HL-60/S4 treated with phorbol 12-myristate 13-acetate at 8.2 ng/mL for 4 days and 3 days (cell line): ENCODE data around the gene IFITM2.
"Not testable (repeated sequence)": the region's sequence is repeated elsewhere in the genome, so short reads cannot be mapped to it uniquely, and the experiment has no call there.

ENCODE experiments used
- in situ Hi-C: fragments of 300-500 bp; cut with MboI; formaldehyde crosslinking; loops from 2 replicates; pipeline ENCODE4 v1.15.0; 2022; ENCODE audit warnings: low sequenced_read_pairs

IFITM2 gene

DNA sequence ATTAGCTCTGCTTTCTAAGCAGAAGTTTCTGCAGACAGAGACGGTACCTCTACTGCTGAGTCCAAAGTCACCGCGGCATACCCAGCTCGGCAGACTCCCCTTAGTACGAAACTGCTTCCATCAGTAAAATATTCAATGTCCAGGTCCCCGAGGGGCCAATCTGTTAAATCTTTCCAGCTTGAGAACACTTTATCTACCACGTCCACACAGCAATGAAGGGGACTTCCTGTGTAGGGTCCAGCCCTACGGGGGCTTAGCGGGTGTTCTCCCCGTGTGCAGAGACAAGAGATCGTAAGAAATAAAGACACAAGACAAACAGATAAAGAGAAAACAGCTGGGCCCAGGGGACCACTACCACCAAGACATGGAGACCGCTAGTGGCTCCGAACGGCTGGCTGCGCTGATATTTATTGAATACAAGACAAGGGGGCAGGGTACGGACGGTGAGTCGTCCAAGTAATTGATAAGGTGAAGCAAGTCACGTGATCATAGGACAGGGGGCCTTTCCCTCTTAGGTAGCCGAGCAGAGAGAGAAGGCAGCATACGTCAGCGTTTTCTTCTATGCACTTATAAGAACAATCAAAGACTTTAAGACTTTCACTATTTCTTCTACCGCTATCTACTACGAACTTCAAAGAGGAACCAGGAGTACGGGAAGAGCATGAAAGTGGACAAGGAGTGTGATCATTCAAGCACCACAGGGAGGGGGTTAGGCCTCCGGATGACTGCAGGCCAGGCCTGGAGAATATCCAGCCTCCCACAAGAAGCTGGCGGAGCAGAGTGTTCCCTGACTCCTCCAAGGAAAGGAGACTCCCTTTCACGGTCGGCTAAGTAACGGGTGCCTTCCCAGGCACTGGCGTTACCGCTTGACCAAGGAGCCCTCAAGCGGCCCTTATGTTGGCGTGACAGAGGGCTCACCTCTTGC lies 17.2 kb downstream of the IFITM2 start:
- in situ Hi-C loops = not testable (repeated sequence)

- in situ Hi-C loops = no loop called here
These were observed 18.4 kb downstream of the IFITM2 start for GRCh38 chr11:325796-326591.

DNA sequence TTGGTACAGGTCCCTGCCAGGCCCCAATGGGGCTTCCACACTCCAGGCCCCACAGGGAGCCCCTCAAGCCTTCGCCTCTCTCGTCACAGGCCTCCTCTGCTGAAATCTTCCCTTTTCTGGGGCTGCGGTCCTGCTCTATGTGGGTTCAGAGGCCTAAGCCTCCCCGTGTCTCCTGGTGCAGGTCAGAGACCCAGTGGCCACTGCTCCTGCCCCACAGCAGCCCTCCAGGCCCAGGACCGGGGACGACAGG lies 18.9 kb downstream of the IFITM2 start:
- in situ Hi-C loops = no loop called here

GRCh38 chr11:326842-327580 lies 19.4 kb downstream of the IFITM2 start:
- in situ Hi-C loops = no loop called here

GRCh38 chr11:327581-327923 lies 19.9 kb downstream of the IFITM2 start:
- in situ Hi-C loops = no loop called here

DNA sequence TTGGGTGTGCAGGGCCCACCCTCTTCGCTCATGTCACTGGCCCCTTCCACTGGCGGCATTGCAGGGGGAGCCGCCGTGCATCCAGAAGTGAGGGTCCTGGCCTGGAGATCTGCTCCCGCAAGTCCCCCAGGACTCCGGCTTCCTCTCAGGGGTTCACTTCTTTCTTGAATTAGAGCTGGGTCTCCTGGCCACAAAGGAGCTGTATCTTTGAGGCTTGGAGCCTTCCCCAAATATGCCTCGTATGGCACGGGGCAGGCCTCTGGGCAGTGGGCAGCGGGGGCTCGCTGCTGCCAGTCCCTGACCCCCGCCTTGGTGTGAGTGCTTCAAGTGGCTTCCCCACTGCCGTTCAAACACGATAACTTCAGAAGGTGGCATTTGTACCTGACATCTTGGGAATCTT lies 20.4 kb downstream of the IFITM2 start:
- in situ Hi-C loops = no loop called here

- in situ Hi-C loops = not testable (repeated sequence)
These were observed 21.0 kb downstream of the IFITM2 start for GRCh38 chr11:328516-329100.

- in situ Hi-C loops = no loop called here
These were observed 22.3 kb downstream of the IFITM2 start for GRCh38 chr11:329886-330253.

DNA sequence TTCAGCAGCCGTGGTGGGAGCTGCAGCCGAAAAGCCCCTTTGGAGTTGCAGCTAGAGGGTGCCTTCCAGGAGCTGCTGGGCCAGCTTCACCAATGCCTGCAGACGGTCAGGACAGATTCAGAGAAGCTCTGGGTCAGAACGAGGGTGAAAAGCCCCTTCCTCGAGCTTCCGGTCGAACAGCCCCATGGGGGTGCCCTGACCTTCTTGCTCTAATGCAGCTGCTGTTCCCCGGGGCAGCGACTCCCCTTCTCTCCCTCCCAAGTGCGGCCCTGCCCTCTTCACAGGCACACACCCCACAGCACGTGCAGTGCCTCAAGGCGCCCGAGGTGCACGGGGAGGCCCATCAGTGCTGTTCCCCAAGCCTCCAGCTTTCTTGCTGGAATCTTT lies 22.7 kb downstream of the IFITM2 start:
- in situ Hi-C loops = no loop called here

GRCh38 chr11:330694-331357 lies 23.2 kb downstream of the IFITM2 start:
- in situ Hi-C loops = no loop called here

- in situ Hi-C loops = no loop called here
These were observed 23.9 kb downstream of the IFITM2 start for GRCh38 chr11:331358-332060.

DNA sequence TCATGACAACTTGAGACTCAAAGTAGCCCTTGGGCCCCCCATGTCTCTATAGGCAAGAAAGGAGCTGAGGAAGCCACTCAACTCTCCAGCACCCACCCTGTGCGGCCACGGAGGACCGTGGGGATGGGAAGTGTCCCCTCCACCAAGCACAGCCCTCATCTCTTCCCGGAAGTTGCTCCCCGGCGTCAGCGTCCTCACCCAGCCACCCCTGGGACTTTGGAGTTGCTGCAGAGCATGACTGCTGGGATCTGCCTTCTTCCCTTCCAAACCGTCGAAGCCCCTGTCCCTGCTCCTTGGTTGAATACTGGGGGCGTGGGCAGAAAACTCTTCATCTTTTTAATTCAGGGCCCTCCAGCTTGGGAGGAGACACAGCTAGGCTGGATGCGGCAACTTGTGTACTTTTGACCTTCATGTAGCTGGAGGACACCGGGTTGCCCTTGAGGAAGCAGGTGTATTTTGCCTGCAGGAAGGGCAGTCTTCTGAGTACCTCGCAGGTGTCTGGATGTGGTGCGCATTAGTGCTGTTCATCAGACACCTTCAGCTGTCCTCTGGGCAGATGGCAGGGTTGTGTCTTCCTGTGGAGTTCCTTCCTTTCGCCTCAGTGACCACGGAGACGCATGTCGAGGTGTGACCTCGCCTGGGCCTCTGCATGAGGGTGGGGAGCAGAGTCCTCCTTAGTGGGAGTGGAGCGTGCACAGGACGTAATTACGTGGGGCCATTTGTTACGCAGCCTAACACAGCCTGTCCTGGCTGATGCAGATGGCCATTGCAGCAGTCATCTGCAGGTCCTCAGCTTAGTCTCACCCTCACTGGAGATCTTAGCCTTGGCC lies 25.2 kb downstream of the IFITM2 start:
- in situ Hi-C loops = no loop called here

DNA sequence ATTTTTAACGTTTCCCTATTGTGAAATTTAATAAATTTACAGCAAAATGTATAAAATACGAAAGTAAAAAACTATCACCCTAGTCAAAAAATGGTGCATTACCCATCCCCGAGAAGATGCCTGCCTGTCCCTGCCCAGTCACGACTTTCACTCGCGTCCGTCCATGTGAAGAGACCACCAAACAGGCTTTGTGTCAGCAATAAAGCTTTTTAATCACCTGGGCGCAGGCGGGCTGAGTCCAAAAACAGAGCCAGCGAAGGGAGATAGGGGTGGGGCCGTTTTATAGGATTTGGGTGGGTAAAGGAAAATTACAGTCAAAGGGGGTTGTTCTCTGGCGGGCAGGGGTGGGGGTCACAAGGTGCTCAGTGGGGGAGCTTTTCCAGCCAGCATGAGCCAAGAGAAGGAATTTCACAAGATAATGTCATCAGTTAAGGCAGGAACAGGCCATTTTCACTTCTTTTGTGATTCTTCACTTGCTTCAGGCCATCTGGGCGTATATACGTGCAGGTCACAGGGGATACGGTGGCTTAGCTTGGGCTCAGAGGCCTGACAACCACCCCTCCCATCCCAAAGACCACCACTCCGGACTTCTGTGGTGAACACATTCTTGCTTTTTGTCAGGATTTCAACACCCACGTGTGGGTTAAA lies 26.1 kb downstream of the IFITM2 start:
- in situ Hi-C loops = not testable (repeated sequence)

- in situ Hi-C loops = no loop called here
These were observed 26.8 kb downstream of the IFITM2 start for GRCh38 chr11:334264-334994.

DNA sequence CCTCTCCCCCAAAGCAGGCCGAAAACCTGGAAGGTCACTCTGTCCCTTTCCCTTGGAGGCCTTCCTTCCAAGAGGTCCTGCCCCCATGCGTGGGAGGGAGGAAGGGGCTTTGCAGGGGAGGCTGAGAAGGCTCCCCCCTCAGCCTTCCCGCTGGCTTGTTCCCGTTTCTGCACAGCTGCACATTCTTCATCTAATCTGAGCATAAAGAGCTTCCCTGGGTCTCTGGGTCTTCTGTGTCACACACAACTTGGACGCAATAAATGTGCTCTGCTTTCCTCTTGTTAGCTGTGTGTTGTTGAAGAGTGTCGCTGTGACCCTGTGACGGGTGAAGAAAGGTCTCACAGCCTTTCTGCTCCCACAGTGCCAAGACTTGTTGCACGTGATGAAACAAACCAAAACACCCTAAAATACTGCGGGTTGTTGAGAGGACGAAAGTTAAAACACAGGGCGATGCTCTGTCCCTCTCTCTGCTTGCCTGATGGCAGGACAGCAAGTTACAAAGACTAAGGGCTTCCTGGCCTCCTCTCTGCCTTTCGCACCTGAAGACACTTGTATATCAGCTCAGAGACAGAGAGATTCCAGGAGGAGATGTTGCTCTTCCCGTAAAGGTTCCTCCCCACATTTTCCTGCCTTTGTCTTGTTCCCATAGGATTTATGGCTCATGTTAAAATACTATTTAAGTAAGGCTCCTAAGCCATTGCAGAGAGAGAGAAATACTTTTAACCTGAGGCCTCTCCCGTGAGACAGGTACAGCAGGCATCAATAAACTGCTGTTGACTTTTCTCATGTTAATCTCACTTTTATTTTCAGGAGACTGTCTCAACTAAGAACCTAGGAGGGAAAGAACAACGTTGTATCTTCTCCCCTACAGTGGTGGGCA lies 28.4 kb downstream of the IFITM2 start:
- in situ Hi-C loops = no loop called here

GRCh38 chr11:336659-337198 lies 29.1 kb downstream of the IFITM2 start:
- in situ Hi-C loops = no loop called here

DNA sequence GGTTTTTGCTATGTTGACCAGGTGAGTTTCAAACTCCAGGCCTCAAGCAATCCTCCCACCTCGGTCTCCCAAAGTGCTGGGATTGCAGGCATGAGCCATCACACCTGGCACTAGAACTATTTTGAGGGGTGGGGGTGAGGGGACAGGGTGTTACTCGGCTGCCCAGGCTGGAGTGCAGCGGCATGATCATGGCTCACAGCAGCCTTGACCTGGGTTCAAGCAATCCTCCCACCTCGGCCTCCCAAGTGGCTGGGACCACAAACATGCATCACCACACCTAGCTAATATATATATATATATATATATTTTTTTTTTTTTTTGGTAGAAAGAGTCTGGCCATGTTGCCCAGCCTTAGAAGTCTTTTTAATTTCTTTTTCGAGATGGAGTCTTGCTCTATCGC lies 30.1 kb downstream of the IFITM2 start:
- in situ Hi-C loops = no loop called here
